GM12801 (cell line): ENCODE data around the gene BLVRA.

Source experiments
- CTCF ChIP-seq: IDR thresholded peaks from one replicate; pipeline ENCODE4 v1.5.1; 2011; ENCODE audit warnings: control low read depth; ENCODE audit not compliant: insufficient read length; ENCODE audit errors: extremely low read depth

BLVRA gene

GRCh38 chr7:43834463-43835251 lies 76.2 kb downstream of the BLVRA start:
- TF ChIP-seq CTCF = no peak

- TF ChIP-seq CTCF = no peak
These were observed 79.8 kb downstream of the BLVRA start for GRCh38 chr7:43838201-43838658.

- TF ChIP-seq CTCF = no peak
These were observed 84.8 kb downstream of the BLVRA start for GRCh38 chr7:43843296-43843695.

- no peak for TF ChIP-seq CTCF
These were observed 85.8 kb downstream of the BLVRA start for GRCh38 chr7:43844257-43844656.

- TF ChIP-seq CTCF = no peak
These were observed 86.2 kb downstream of the BLVRA start for GRCh38 chr7:43844662-43845061.

- TF ChIP-seq CTCF = no peak
These were observed 89.0 kb downstream of the BLVRA start for GRCh38 chr7:43847496-43847895.

GRCh38 chr7:43849047-43849446 lies 90.6 kb downstream of the BLVRA start:
- no peak for TF ChIP-seq CTCF
